ENCODE measurements around the gene TRABD2A.

- TF ChIP-seq CTCF (IDR thresholded peaks at IDR 0.05) (no peak), POLR2A (IDR thresholded peaks at IDR 0.05) (no peak), EP300 (IDR thresholded peaks at IDR 0.05) (no peak), POLR2AphosphoS5 (IDR thresholded peaks at IDR 0.05) (no peak)
Measured at GRCh38 chr2:84894131-84894586, 13.3 kb upstream of the TRABD2A start.
